Trophoblast cell (in vitro differentiated cells and primary cell): ENCODE data around the gene NELFB.
"Not testable (repeated sequence)": the region's sequence is repeated elsewhere in the genome, so short reads cannot be mapped to it uniquely, and the experiment has no call there.

Source experiments
- DNase-seq, 2 donors: peaks; one replicate each; pipeline ENCODE4 v3.0.0-alpha.2; 2016
- H2AFZ ChIP-seq: 2 replicates; pipeline ENCODE4 v1.6.1; 2013; ENCODE audit warnings: low read length, moderate library complexity, mild to moderate bottlenecking; ENCODE audit not compliant: insufficient read depth, poor library complexity
- H2AK5ac ChIP-seq: 2 replicates; pipeline ENCODE4 v1.6.1; 2013; ENCODE audit warnings: mild to moderate bottlenecking, low read length
- H2BK120ac ChIP-seq: 2 replicates; pipeline ENCODE4 v1.6.1; 2013; ENCODE audit warnings: low read length, mild to moderate bottlenecking, moderate library complexity; ENCODE audit not compliant: insufficient read depth, poor library complexity
- H2BK12ac ChIP-seq: 2 replicates; pipeline ENCODE4 v1.6.1; 2013; ENCODE audit warnings: mild to moderate bottlenecking, low read length, moderate library complexity
- H2BK5ac ChIP-seq: 2 replicates; pipeline ENCODE4 v1.6.1; 2013; ENCODE audit warnings: low read length, low read depth, moderate library complexity, mild to moderate bottlenecking; ENCODE audit not compliant: poor library complexity
- H3K14ac ChIP-seq: 2 replicates; pipeline ENCODE4 v1.6.1; 2013; ENCODE audit warnings: mild to moderate bottlenecking, low read length
- H3K18ac ChIP-seq: 2 replicates; pipeline ENCODE4 v1.6.1; 2013; ENCODE audit warnings: mild to moderate bottlenecking, low read length
- H3K23ac ChIP-seq: 2 replicates; pipeline ENCODE4 v1.6.1; 2013; ENCODE audit warnings: low read length
- H3K27ac ChIP-seq: 2 replicates; pipeline ENCODE4 v1.5.1; 2013; ENCODE audit warnings: low read depth, mild to moderate bottlenecking, inconsistent platforms, low read length, moderate library complexity
- H3K27me3 ChIP-seq: 2 replicates; pipeline ENCODE4 v1.6.1; 2013; ENCODE audit warnings: inconsistent platforms, mild to moderate bottlenecking, low read length, moderate library complexity; ENCODE audit not compliant: insufficient read depth
- H3K36me3 ChIP-seq, 2 experiments: 1 replicate in 1 of 2; 2 replicates in 1 of 2; pipeline ENCODE4 v1.6.1; 2013; ENCODE audit warnings: low read length in 2 of 2, mild to moderate bottlenecking in 2 of 2, moderate library complexity in 1 of 2; ENCODE audit not compliant: insufficient read depth in 2 of 2, control insufficient read depth in 1 of 2
- H3K4ac ChIP-seq: 2 replicates; pipeline ENCODE4 v1.6.1; 2013; ENCODE audit warnings: low read depth, mild to moderate bottlenecking, low read length, moderate library complexity
- H3K4me1 ChIP-seq, 2 experiments: 1 replicate in 1 of 2; 2 replicates in 1 of 2; pipeline ENCODE4 v1.6.1; 2013; ENCODE audit warnings: low read length in 2 of 2, mild to moderate bottlenecking in 2 of 2, moderate library complexity in 1 of 2; ENCODE audit not compliant: insufficient read depth in 2 of 2, control insufficient read depth in 1 of 2
- H3K4me2 ChIP-seq: 2 replicates; pipeline ENCODE4 v1.6.1; 2013; ENCODE audit warnings: inconsistent platforms, mild to moderate bottlenecking, low read length, moderate library complexity
- H3K4me3 ChIP-seq: 2 replicates; pipeline ENCODE4 v1.5.1; 2013; ENCODE audit warnings: mild to moderate bottlenecking, low read depth, low read length, inconsistent platforms
- H3K79me1 ChIP-seq: one replicate; pipeline ENCODE4 v1.6.1; 2013; ENCODE audit warnings: low read length
- H3K79me2 ChIP-seq: 2 replicates; pipeline ENCODE4 v1.6.1; 2013; ENCODE audit warnings: low read length, mild to moderate bottlenecking; ENCODE audit not compliant: control insufficient read depth, insufficient read depth, poor library complexity
- H3K9ac ChIP-seq: 2 replicates; pipeline ENCODE4 v1.6.1; 2013; ENCODE audit warnings: mild to moderate bottlenecking, low read length
- H3K9me3 ChIP-seq: 2 replicates; pipeline ENCODE4 v1.6.1; 2013; ENCODE audit warnings: low read depth, mild to moderate bottlenecking, control low read depth, inconsistent platforms, low read length; ENCODE audit not compliant: insufficient read depth
- H4K12ac ChIP-seq: 2 replicates; pipeline ENCODE4 v1.6.1; 2013; ENCODE audit warnings: low read depth, mild to moderate bottlenecking, low read length, moderate library complexity
- H4K8ac ChIP-seq: 2 replicates; pipeline ENCODE4 v1.6.1; 2013; ENCODE audit warnings: low read depth, mild to moderate bottlenecking, low read length, moderate library complexity
- H4K91ac ChIP-seq: one replicate; pipeline ENCODE4 v1.6.1; 2013; ENCODE audit warnings: low read depth, mild to moderate bottlenecking, low read length, moderate library complexity
- WGBS: extraction: QIAGEN DNeasy Blood & Tissue Kit; methylation state at CpG from one replicate; pipeline ENCODE4 v1.1.7; 2013; ENCODE audit warnings: missing lambda C conversion rate; ENCODE audit not compliant: insufficient read length, insufficient coverage; ENCODE audit errors: extremely low coverage; 5-methylcytosine and 5-hydroxymethylcytosine counted together

Gene NELFB

GRCh38 chr9:137262173-137262908 lies 7.2 kb downstream of the NELFB start:
- H2AFZ ChIP-seq, H4K91ac ChIP-seq: not testable (repeated sequence)
- WGBS = no CpG with 5 or more reads among the region's 15 CpGs

DNA sequence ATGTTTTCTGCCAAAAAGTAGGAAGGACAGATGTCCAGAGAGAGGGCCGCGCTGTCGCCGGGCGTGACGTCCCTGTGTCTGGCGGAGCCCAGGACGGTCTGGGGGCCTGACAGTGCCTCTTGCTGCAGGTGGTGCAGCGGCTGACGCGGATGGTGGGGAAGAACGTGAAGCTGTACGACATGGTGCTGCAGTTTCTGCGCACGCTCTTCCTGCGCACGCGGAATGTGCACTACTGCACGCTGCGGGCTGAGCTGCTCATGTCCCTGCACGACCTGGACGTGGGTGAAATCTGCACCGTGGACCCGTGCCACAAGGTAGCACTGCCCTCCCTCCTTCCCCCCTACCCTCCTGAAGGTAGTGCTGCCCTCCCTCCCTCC lies 7.8 kb downstream of the NELFB start:
- no peaks in the 10 kb centered on the region for H3K9me3 ChIP-seq
- no peak overlapping the region for H3K27ac ChIP-seq
- no peak overlapping the region for H2BK12ac ChIP-seq
- H3K4me1 ChIP-seq = no peaks in the 10 kb centered on the region
- H3K4me2 ChIP-seq = no peak overlapping the region
- H3K9ac ChIP-seq = no peak overlapping the region
- no CpG with 5 or more reads among the region's 24 CpGs for WGBS
- H3K36me3 ChIP-seq = peaks cover 53 to 58% of the 10 kb centered on the region in 2 experiments
- no peak overlapping the region for H4K91ac ChIP-seq
- no peak overlapping the region for H4K12ac ChIP-seq
- H2AK5ac ChIP-seq = no peak overlapping the region
- H3K18ac ChIP-seq = no peak overlapping the region
- H4K8ac ChIP-seq = no peak overlapping the region
- H3K14ac ChIP-seq = no peak overlapping the region
- no peak overlapping the region for H2AFZ ChIP-seq
- no peak overlapping the region for H2BK120ac ChIP-seq
- DNase-seq = no peak
- H2BK5ac ChIP-seq = no peak overlapping the region
- H3K23ac ChIP-seq = no peak overlapping the region
- H3K27me3 ChIP-seq = no peaks in the 10 kb centered on the region
- H3K4me3 ChIP-seq = no peak overlapping the region
- H3K79me2 ChIP-seq = no peaks in the 10 kb centered on the region
- H3K4ac ChIP-seq = no peak overlapping the region
- no peaks in the 10 kb centered on the region for H3K79me1 ChIP-seq

More at GRCh38 chr9:137262173-137262908, 7.2 kb downstream of the NELFB start:
- H2BK120ac ChIP-seq, H3K27me3 ChIP-seq, H3K79me1 ChIP-seq, H3K4me2 ChIP-seq, H3K9me3 ChIP-seq, H3K18ac ChIP-seq, H3K79me2 ChIP-seq, H4K8ac ChIP-seq, H3K27ac ChIP-seq, H3K4me3 ChIP-seq, H3K4ac ChIP-seq, H3K14ac ChIP-seq, H2AK5ac ChIP-seq, H2BK12ac ChIP-seq, H4K12ac ChIP-seq, H2BK5ac ChIP-seq, H3K9ac ChIP-seq, H3K4me1 ChIP-seq, H3K23ac ChIP-seq: not testable (repeated sequence)
- DNase-seq = peak in 1 of 2 donors; percentile 46
- H3K36me3 ChIP-seq = peaks cover 52 to 53% of the 10 kb centered on the region in 2 experiments

- Histone ChIP-seq H3K36me3 (peaks cover 53 to 56% of the 10 kb centered on the region in 2 experiments), H3K27ac (no peak overlapping the region), H4K91ac (no peak overlapping the region), H2BK120ac (no peak overlapping the region), H3K4ac (no peak overlapping the region), H2BK12ac (no peak overlapping the region), H3K4me2 (no peak overlapping the region), H3K9me3 (no peaks in the 10 kb centered on the region), H3K79me2 (no peaks in the 10 kb centered on the region), H2AK5ac (no peak overlapping the region), H3K23ac (no peak overlapping the region), H3K18ac (no peak overlapping the region), H3K27me3 (no peaks in the 10 kb centered on the region), H3K79me1 (no peaks in the 10 kb centered on the region), H3K9ac (no peak overlapping the region), H3K4me3 (no peak overlapping the region), H2AFZ (no peak overlapping the region), H4K12ac (peak overlapping the region; percentile 16), H4K8ac (no peak overlapping the region), H3K4me1 (no peaks in the 10 kb centered on the region), H2BK5ac (no peak overlapping the region), H3K14ac (no peak overlapping the region)
- DNase-seq = no peak
- WGBS = no CpG with 5 or more reads among the region's 10 CpGs
Observed at GRCh38 chr9:137263506-137263905, 8.4 kb downstream of the NELFB start.

DNA sequence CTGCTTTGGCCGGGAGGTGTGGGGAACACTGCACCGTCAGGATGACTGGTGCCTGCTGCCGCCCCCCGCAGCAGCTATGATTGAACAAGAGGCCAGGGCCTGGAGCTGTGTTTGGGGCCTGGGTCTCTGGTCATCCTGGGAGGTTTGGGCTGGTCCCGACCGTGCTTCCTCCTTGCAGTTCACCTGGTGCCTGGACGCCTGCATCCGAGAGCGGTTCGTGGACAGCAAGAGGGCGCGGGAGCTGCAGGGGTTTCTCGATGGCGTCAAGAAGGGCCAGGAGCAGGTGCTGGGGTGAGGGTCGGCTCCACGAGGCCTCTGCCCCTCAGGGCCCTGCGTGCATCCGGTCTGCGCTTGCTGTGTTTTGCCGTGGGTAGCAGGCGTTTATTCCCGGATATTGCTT lies 8.9 kb downstream of the NELFB start:
- Histone ChIP-seq H4K12ac (no peak overlapping the region), H2AFZ (no peak overlapping the region), H3K4me2 (no peak overlapping the region), H3K27ac (no peak overlapping the region), H4K91ac (no peak overlapping the region), H2BK5ac (no peak overlapping the region), H3K27me3 (no peaks in the 10 kb centered on the region), H2BK12ac (no peak overlapping the region), H3K4me1 (no peaks in the 10 kb centered on the region), H2AK5ac (no peak overlapping the region), H3K36me3 (peaks cover 53 to 57% of the 10 kb centered on the region in 2 experiments), H3K9me3 (no peaks in the 10 kb centered on the region), H3K79me2 (no peaks in the 10 kb centered on the region), H3K4ac (no peak overlapping the region), H3K4me3 (no peak overlapping the region), H3K23ac (no peak overlapping the region), H3K18ac (no peak overlapping the region), H3K14ac (no peak overlapping the region), H3K9ac (peak overlapping the region; percentile 50), H4K8ac (no peak overlapping the region), H2BK120ac (no peak overlapping the region), H3K79me1 (no peaks in the 10 kb centered on the region)
- no peak for DNase-seq
- WGBS = no CpG with 5 or more reads among the region's 22 CpGs
